GM21447 (cell line): ENCODE results near the gene BSND.
A peak's percentile ranks its signal among the peaks of the same experiment; 100 is the strongest.

Experiments used
- ATAC-seq: cut with Tn5 transposase; IDR thresholded peaks from one replicate; pipeline ENCODE4 v1.9.1; 2021; ENCODE audit not compliant: unreplicated experiment

The BSND gene

GRCh38 chr1:54990916-54991315 is 7.8 kb upstream of the BSND start:
- no peak for ATAC-seq

DNA sequence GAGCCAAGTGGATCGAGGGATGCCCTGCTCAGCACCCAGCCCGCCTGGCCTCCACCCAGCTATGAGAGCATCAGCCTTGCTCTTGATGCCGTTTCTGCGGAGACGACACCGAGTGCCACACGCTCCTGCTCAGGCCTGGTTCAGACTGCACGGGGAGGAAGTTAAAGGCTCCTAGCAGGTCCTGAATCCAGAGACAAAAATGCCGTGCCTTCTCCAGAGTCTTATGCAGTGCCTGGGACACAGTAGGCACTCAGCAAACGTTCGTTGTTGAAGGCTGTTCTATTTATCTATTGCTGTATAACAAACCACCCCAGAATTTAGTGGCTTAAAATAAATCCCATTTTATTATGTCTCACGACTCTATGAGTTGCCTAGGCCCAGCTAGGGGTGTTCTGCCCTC is 6.8 kb upstream of the BSND start:
- ATAC-seq, result no peak

DNA sequence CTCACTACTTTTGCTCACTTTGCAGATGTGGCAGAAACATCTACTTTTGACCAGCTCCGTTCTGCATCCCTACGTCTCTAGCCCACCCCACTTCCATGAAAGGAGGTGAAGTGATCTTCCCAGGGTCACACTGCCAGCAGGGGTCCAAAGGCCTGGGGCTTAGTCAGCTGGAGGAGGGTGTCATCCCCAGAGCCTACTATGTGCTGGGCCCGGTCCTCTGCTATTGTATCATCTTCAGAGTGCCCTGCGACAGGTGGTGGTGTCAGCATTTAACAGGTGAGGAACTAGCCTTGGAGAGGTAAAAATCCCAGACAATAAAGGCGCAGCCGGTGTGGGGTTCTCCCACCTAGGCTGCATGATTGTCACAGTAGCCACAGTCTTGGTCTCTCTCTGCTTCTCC is 5.6 kb upstream of the BSND start:
- no peak for ATAC-seq

- ATAC-seq, result no peak
Observed at GRCh38 chr1:54994355-54994990, 4.3 kb upstream of the BSND start.

GRCh38 chr1:54995013-54995760 is 3.5 kb upstream of the BSND start:
- no peak for ATAC-seq

- ATAC-seq, result no peak
Observed at GRCh38 chr1:54995835-54996234, 2.9 kb upstream of the BSND start.

GRCh38 chr1:54996359-54996868 is 2.3 kb upstream of the BSND start:
- ATAC-seq, result peak; percentile 66

- ATAC-seq, result no peak
Observed at GRCh38 chr1:54996869-54997710, 1.6 kb upstream of the BSND start.

GRCh38 chr1:54997711-54997986 is 1.1 kb upstream of the BSND start:
- no peak for ATAC-seq

DNA sequence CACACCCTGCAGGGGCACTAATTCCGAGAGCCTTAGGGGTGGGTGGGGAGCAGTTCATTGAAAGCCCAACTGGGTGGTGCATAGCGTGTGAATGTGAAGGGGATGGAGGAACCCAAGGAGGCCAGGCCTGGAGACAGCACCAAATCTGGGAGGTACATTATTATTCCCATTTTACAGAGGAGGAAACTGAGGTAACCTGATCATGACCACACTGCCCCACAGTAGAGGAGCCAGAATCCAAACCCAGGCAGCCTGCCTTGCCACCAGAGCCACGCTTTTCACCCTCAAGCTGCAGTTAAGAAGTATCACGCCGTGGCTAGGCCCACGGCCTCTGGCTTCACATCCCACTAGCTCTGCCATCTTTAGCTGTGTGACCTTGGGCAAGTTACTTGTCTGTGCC is 633 bp upstream of the BSND start:
- ATAC-seq, result no peak

- ATAC-seq, result no peak
Observed at GRCh38 chr1:55000110-55001085, 1.7 kb downstream of the BSND start.

- ATAC-seq, result no peak
Observed at GRCh38 chr1:55001311-55001710, 2.6 kb downstream of the BSND start.

- no peak for ATAC-seq
Observed at GRCh38 chr1:55002686-55003085, 4.0 kb downstream of the BSND start.

DNA sequence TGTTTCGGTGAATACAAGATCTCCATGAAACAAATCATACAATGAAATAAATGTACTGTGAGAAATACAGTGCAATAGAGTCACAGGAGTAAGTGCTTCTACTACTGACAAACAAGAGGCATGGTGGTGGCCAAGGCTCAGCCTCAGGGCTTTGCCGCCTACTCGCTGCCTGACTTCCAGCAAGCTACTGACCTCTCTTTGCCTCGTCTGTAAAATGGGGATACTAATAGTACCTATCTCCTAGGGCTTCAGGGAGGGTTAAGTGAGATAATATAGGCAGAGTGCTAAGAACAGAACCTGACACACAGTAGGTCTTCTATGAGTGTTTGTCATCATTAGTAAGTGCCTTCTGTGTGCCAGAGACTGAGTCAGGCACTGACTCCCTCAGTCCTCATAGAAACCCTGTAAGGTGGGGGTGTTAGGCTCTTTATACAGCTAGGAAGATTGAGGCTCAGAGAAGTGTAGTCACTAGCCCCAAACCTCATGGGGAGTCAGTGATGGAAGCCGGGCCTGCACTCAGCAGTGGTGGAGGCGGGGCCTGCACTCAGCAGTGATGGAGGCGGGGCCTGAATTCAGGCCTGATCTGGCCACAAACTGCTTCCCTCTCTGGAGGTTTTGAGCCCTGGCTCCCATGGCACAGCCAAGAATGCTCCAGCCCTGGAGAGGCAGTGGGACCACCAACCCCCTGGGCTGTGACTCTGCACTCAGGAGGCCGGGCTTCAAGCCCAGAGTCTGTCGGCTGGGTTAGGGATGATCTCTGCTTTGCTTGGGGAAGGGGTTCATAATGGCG is 6.8 kb downstream of the BSND start:
- ATAC-seq, result no peak

DNA sequence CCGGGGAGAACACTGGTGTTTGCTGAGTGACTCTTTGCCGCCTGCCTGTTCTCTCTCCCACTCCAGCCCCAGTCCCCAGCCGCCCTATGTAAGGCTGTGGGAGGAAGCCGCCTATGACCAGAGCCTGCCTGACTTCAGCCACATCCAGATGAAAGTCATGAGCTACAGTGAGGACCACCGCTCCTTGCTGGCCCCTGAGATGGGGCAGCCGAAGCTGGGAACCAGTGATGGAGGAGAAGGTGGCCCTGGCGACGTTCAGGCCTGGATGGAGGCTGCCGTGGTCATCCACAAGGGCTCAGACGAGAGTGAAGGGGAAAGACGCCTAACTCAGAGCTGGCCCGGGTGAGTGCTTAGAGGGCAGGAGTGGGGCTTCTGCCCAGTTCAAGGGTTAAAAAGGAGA is 8.2 kb downstream of the BSND start:
- ATAC-seq, result no peak

- ATAC-seq, result no peak
Observed at GRCh38 chr1:55007625-55008024, 8.9 kb downstream of the BSND start.

- ATAC-seq, result no peak
Observed at GRCh38 chr1:55010194-55010886, 11.6 kb downstream of the BSND start.

DNA sequence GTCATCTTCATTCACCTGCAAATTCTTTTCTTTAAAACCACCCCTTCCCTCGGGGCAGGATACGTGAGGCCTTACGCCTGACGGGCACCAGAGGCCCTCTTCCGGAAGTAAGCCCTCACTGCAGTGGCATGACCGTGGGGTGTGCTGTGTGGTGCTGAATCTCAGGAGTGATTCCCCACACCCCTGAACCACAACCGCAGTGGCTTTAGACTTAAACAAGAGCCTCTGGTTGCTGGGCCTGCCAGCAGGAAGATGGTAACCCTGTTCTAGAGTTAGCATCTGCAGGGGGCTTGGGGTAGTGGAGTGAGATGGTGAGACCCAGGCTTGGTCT is 12.1 kb downstream of the BSND start:
- ATAC-seq, result no peak

DNA sequence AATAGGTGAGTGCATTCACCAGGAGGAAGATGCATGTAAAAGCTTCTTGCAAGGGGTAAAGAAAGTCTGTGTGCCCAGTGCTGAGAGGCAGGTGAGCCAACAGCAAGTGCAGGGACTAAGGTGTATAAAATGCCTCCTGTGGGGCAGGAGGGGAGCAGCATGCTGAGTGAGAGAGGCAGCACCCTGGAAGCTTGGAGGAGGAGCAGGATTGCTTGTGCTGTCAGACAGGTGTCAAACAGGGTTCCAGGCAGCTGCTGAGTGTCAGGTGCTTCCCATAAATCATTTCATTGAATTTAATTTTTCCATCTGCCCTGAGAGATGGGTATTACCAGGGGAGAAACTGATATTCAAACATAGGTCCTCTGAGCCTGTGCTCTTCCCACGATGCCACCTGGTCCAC is 13.9 kb downstream of the BSND start:
- no peak for ATAC-seq

GRCh38 chr1:55015123-55015522 is 16.4 kb downstream of the BSND start:
- no peak for ATAC-seq
